A549 (cell line): ENCODE data around the gene TSPAN19. TPM values are rescaled to one million over a fixed set of nuclear protein-coding genes. Genes with fewer than 3 reads are reported as not detected.

Source experiments
- ATAC-seq, 2 experiments: fragments of 200-7000 bp in 1 of 2; fragments of >200 bp in 1 of 2; cut with Nextera tagmentation in 1 of 2; cut with Tn5 transposase in 1 of 2; 3 replicates each; pipeline versions ENCODE4 v1.8.0 to v1.9.1; 2018 to 2020; ENCODE audit warnings: mild to moderate bottlenecking in 1 of 2, moderate library complexity in 1 of 2
- CTCF ChIA-PET: fragments of 300-600 bp; sonication (Branson Sonifier 250); formaldehyde crosslinking; extraction: SDS; loops from one replicate; lab custom pipeline; 2021; ENCODE audit warnings: antibody characterized with exemption, inconsistent platforms; lab: Yijun Ruan, JAX
- POLR2A ChIA-PET: fragments of 350-600 bp; formaldehyde crosslinking; extraction: SDS; loops from one replicate; lab custom pipeline; 2021; ENCODE audit warnings: antibody characterized with exemption, inconsistent platforms; lab: Yijun Ruan, JAX
- DNase-seq, 2 experiments: peaks; one replicate each; pipeline versions ENCODE4 v3.0.0 to v3.0.0-alpha.2; 2011 to 2016; ENCODE audit warnings: low read depth in 1 of 2, low spot score in 1 of 2
- FAIRE-seq: peaks from 2 replicates; lab custom pipeline; 2011; peaks lifted over from hg19 to GRCh38; lab: Jason Lieb, UNC
- H3K27ac ChIP-seq, 2 experiments: fragments of >200 bp; sonication (Bioruptor Twin); formaldehyde crosslinking; 3 replicates each; pipeline ENCODE4 v1.5.1; 2016 to 2017
- H3K4me1 ChIP-seq: fragments of >200 bp; sonication (Bioruptor Twin); formaldehyde crosslinking; 3 replicates; pipeline ENCODE4 v1.6.1; 2016
- H3K4me2 ChIP-seq: fragments of >200 bp; sonication (Bioruptor Twin); formaldehyde crosslinking; 3 replicates; pipeline ENCODE4 v1.6.1; 2016
- H3K4me3 ChIP-seq: fragments of >200 bp; sonication (Bioruptor Twin); formaldehyde crosslinking; 3 replicates; pipeline ENCODE4 v1.5.1; 2016
- H3K9me3 ChIP-seq: fragments of >200 bp; sonication (Bioruptor Twin); formaldehyde crosslinking; 3 replicates; pipeline ENCODE4 v1.6.1; 2016
- CBX2 ChIP-seq: fragments of 200-600 bp; sonication (generic); IDR thresholded peaks from 2 replicates; pipeline ENCODE4 v1.6.1; 2016; ENCODE audit warnings: low read depth, mild to moderate bottlenecking, borderline replicate concordance
- CBX8 ChIP-seq: fragments of 200-600 bp; sonication (generic); IDR thresholded peaks from 2 replicates; pipeline ENCODE4 v1.6.1; 2016
- CHD2 ChIP-seq: fragments of 150-350 bp; IDR thresholded peaks from 2 replicates; pipeline ENCODE4 v1.6.1; 2014; ENCODE audit warnings: low read length; ENCODE audit not compliant: partially characterized antibody
- EHMT2 ChIP-seq: fragments of 200-600 bp; sonication (generic); IDR thresholded peaks from 2 replicates; pipeline ENCODE4 v1.6.1; 2016; ENCODE audit warnings: antibody characterized with exemption, low read depth, mild to moderate bottlenecking, moderate library complexity
- ELK1 ChIP-seq: fragments of 150-350 bp; IDR thresholded peaks from 2 replicates; pipeline ENCODE4 v1.6.1; 2014; ENCODE audit warnings: low read depth, mild to moderate bottlenecking, low read length
- EP300 ChIP-seq, 2 experiments: fragments of >200 bp; sonication (Bioruptor Twin); formaldehyde crosslinking; IDR thresholded peaks; 2 replicates in 1 of 2; 3 replicates in 1 of 2; pipeline ENCODE4 v1.6.1; 2016 to 2017
- FOSB ChIP-seq: fragments of 250-450 bp; sonication (Bioruptor Pico); IDR thresholded peaks from 2 replicates; pipeline ENCODE4 v1.5.0; 2020; ENCODE audit warnings: mild to moderate bottlenecking, moderate library complexity
- FOSL2 ChIP-seq, 2 experiments: fragments of 450-650 bp in 1 of 2; fragments of >200 bp in 1 of 2; sonication (Bioruptor Twin) in 1 of 2; formaldehyde crosslinking; IDR thresholded peaks; 2 replicates each; pipeline versions ENCODE4 v1.5.0 to v1.6.1; 2016 to 2020; ENCODE audit warnings: mild to moderate bottlenecking in 1 of 2, moderate library complexity in 1 of 2
- FOXS1 ChIP-seq: fragments of 250-450 bp; sonication (Bioruptor Pico); IDR thresholded peaks from 2 replicates; pipeline ENCODE4 v1.5.0; 2020; ENCODE audit warnings: mild to moderate bottlenecking, moderate library complexity
- GATA3 ChIP-seq: IDR thresholded peaks from 2 replicates; pipeline ENCODE4 v1.6.1; 2012; ENCODE audit warnings: borderline replicate concordance
- HMGXB4 ChIP-seq: fragments of 250-450 bp; sonication (Bioruptor Pico); IDR thresholded peaks from 2 replicates; pipeline ENCODE4 v1.5.0; 2021; ENCODE audit warnings: mild to moderate bottlenecking, moderate library complexity, borderline replicate concordance
- HOXA7 ChIP-seq: fragments of 250-450 bp; sonication (Bioruptor Pico); IDR thresholded peaks from 2 replicates; pipeline ENCODE4 v1.5.0; 2020; ENCODE audit warnings: mild to moderate bottlenecking, moderate library complexity
- HOXB13 ChIP-seq: fragments of 250-450 bp; sonication (Bioruptor Pico); IDR thresholded peaks from 2 replicates; pipeline ENCODE4 v1.5.0; 2020; ENCODE audit warnings: low read depth, mild to moderate bottlenecking, moderate library complexity
- HOXB5 ChIP-seq: fragments of 250-450 bp; sonication (Bioruptor Pico); IDR thresholded peaks from 2 replicates; pipeline ENCODE4 v1.5.0; 2020; ENCODE audit warnings: mild to moderate bottlenecking, moderate library complexity
- JUNB ChIP-seq: fragments of >200 bp; sonication (Bioruptor Twin); formaldehyde crosslinking; IDR thresholded peaks from 2 replicates; pipeline ENCODE4 v1.6.1; 2016
- KDM5A ChIP-seq: fragments of 200-600 bp; sonication (generic); IDR thresholded peaks from 2 replicates; pipeline ENCODE4 v1.6.1; 2016; ENCODE audit warnings: antibody characterized with exemption, mild to moderate bottlenecking
- MAFK ChIP-seq: fragments of 450-650 bp; IDR thresholded peaks from 2 replicates; pipeline ENCODE4 v1.6.1; 2014; ENCODE audit not compliant: partially characterized antibody
- POLR2AphosphoS2 ChIP-seq: conservative IDR thresholded peaks from 2 replicates; pipeline ENCODE4 v1.6.1; 2012; ENCODE audit warnings: low read length, improper control_type of control experiment, inconsistent platforms
- RCOR1 ChIP-seq: fragments of 150-350 bp; IDR thresholded peaks from 2 replicates; pipeline ENCODE4 v1.6.1; 2014; ENCODE audit warnings: antibody characterized with exemption, low read length, low read depth
- RFX5 ChIP-seq: fragments of 450-650 bp; IDR thresholded peaks from 2 replicates; pipeline ENCODE4 v1.7.1; 2014; ENCODE audit warnings: antibody characterized with exemption, mild to moderate bottlenecking, moderate library complexity
- RNF2 ChIP-seq: fragments of 200-600 bp; sonication (generic); IDR thresholded peaks from 2 replicates; pipeline ENCODE4 v1.6.1; 2016; ENCODE audit warnings: low read depth, mild to moderate bottlenecking, antibody characterized with exemption, moderate library complexity, borderline replicate concordance
- TFCP2L1 ChIP-seq: fragments of 250-450 bp; sonication (Bioruptor Pico); IDR thresholded peaks from 2 replicates; pipeline ENCODE4 v1.5.0; 2021; ENCODE audit warnings: mild to moderate bottlenecking
- TP53 ChIP-seq: fragments of 250-450 bp; sonication (Bioruptor Pico); IDR thresholded peaks from 2 replicates; pipeline ENCODE4 v1.5.0; 2021; ENCODE audit warnings: mild to moderate bottlenecking, moderate library complexity
- ZFP36 ChIP-seq: fragments of 450-650 bp; IDR thresholded peaks from 2 replicates; pipeline ENCODE4 v1.6.1; 2014; ENCODE audit warnings: borderline replicate concordance; ENCODE audit not compliant: partially characterized antibody
- ZNF302 ChIP-seq: fragments of 250-450 bp; sonication (Bioruptor Pico); IDR thresholded peaks from 2 replicates; pipeline ENCODE4 v1.9.0; 2021; ENCODE audit warnings: inconsistent platforms, mild to moderate bottlenecking, moderate library complexity
- WGBS: methylation state at CpG from one replicate; pipeline ENCODE4 v1.1.6; 2017; ENCODE audit errors: missing lambda C conversion rate; 5-methylcytosine and 5-hydroxymethylcytosine counted together
- polyA plus RNA-seq, 4 experiments: library from polyadenylated mRNA; depleted of rRNA in 3 of 4; stranded (reverse); fragments of >200 nt; fragmentation: RNase III in 1 of 4; extraction: RNeasy Plus Mini Kit Qiagen cat#74134 plus additional on column Dnase treatment in 1 of 4; gene quantifications; 2 replicates in 3 of 4; 3 replicates in 1 of 4; pipeline ENCODE4 v1.2.3, GENCODE V29; 2011 to 2017

Gene TSPAN19
- polyA plus RNA-seq, 2 of the 4 experiments (the other 2 are of a cell fraction) = 0.12 to 0.36 TPM

- TF ChIP-seq RCOR1 (no peak), ELK1 (no peak), KDM5A (no peak), EHMT2 (no peak), CBX8 (no peak), FOSB (CRISPR knock-in tag) (no peak), CHD2 (no peak), ZFP36 (no peak), HOXA7 (CRISPR knock-in tag) (no peak), TP53 (CRISPR knock-in tag) (no peak), HMGXB4 (CRISPR knock-in tag) (no peak), EP300 (IDR thresholded peaks at IDR 0.05) (no peak), RFX5 (no peak)
- H3K4me2 ChIP-seq = no peak overlapping the region; the same call in 2 of the 3 replicates
- no peak overlapping the region; a peak in 1 of 6 replicates for H3K27ac ChIP-seq
- ChIA-PET POLR2A (no interaction called here), CTCF (no interaction called here)
- peaks cover 16% of the 10 kb centered on the region; the same call in 2 of the 3 replicates for H3K4me1 ChIP-seq
- FAIRE-seq (no peak), ATAC-seq (no peak), DNase-seq (no peak)
- H3K4me3 ChIP-seq = no peak overlapping the region
- no peaks in the 10 kb centered on the region for H3K9me3 ChIP-seq
Observed at GRCh38 chr12:85017618-85018017, 18.5 kb downstream of the TSPAN19 start.

GRCh38 chr12:85017133-85017532 is 18.9 kb downstream of the TSPAN19 start:
- DNase-seq (no peak), ATAC-seq (no peak), FAIRE-seq (no peak)
- Histone ChIP-seq H3K4me1 (peaks cover 16% of the 10 kb centered on the region; the same call in 2 of the 3 replicates), H3K4me3 (no peak overlapping the region), H3K27ac (peak overlapping the region; percentile 47 to 65; a peak in 5 of 6 replicates), H3K9me3 (no peaks in the 10 kb centered on the region), H3K4me2 (peak overlapping the region; percentile 34; the same call in 2 of the 3 replicates)
- 31% methylated on average over 3 of the region's 3 CpGs for WGBS
- ChIA-PET POLR2A (no interaction called here), CTCF (no interaction called here)
- TF ChIP-seq TFCP2L1 (CRISPR knock-in tag) (no peak), JUNB (no peak), FOSB (CRISPR knock-in tag) (no peak), FOSL2 (IDR thresholded peaks at IDR 0.05) (no peak), FOSL2 (CRISPR knock-in tag; IDR thresholded peaks at IDR 0.05) (no peak), CBX2 (no peak), RFX5 (no peak), RNF2 (no peak), FOXS1 (CRISPR knock-in tag) (no peak), HMGXB4 (CRISPR knock-in tag) (no peak), MAFK (no peak), CBX8 (no peak), HOXB13 (CRISPR knock-in tag) (no peak), GATA3 (no peak), KDM5A (no peak), POLR2AphosphoS2 (no peak), ZNF302 (no peak), HOXB5 (CRISPR knock-in tag) (no peak)
